NB4 (cell line): ENCODE results near the gene TEC.

Experiments used
- CTCF ChIP-seq: IDR thresholded peaks from one replicate; pipeline ENCODE4 v1.5.1; 2012; ENCODE audit warnings: low read depth, low read length
- POLR2A ChIP-seq: IDR thresholded peaks from 2 replicates; pipeline ENCODE4 v1.6.1; 2011; ENCODE audit warnings: mild to moderate bottlenecking; ENCODE audit not compliant: insufficient read length; ENCODE audit errors: extremely low read depth

- TF ChIP-seq CTCF (no peak), POLR2A (no peak)
Measured at GRCh38 chr4:48259748-48260147, 9.9 kb downstream of the TEC start.
